Tibial nerve (tissue), 4 donors: Measurements from ENCODE around the gene NADK. TPM values are rescaled to one million over a fixed set of nuclear protein-coding genes. Genes with fewer than 3 reads are reported as not detected.

Experiments used
- DNase-seq, 2 donors: peaks; one replicate each; pipeline ENCODE4 v3.0.0-alpha.2; 2019; ENCODE audit warnings: low spot score in 2 of 2
- H3K27ac ChIP-seq, 4 donors: fragments of 200-600 bp; sonication (generic) in 3 of 4; one replicate each; pipeline ENCODE4 v1.5.1; 2017 to 2019; ENCODE audit warnings: mild to moderate bottlenecking in 1 of 4
- H3K27me3 ChIP-seq, 2 donors: fragments of 200-600 bp; sonication (generic) in 1 of 2; one replicate each; pipeline versions ENCODE4 v1.5.1 to v1.6.0; 2017 to 2019
- H3K36me3 ChIP-seq, 3 donors: fragments of 200-600 bp; sonication (generic); one replicate each; pipeline ENCODE4 v1.5.1; 2018 to 2019
- H3K4me1 ChIP-seq, 4 donors: fragments of 200-600 bp; sonication (generic) in 3 of 4; one replicate each; pipeline ENCODE4 v1.5.1; 2017 to 2019
- H3K4me3 ChIP-seq, 4 donors: fragments of 200-600 bp; sonication (generic) in 3 of 4; one replicate each; pipeline ENCODE4 v1.5.1; 2017 to 2019; ENCODE audit warnings: mild to moderate bottlenecking in 1 of 4, moderate library complexity in 1 of 4
- H3K9me3 ChIP-seq, 4 donors: fragments of 200-600 bp; sonication (generic) in 3 of 4; one replicate each; pipeline ENCODE4 v1.5.1; 2017 to 2019
- EP300 ChIP-seq, 2 donors: sonication (generic); formaldehyde crosslinking; IDR thresholded peaks; one replicate each; pipeline ENCODE4 v1.6.1; 2017; ENCODE audit warnings: antibody characterized with exemption in 2 of 2, mild to moderate bottlenecking in 1 of 2
- POLR2A ChIP-seq, 2 donors: fragments of 450-650 bp; IDR thresholded peaks; one replicate each; pipeline ENCODE4 v1.6.1; 2017; ENCODE audit warnings: antibody characterized with exemption in 2 of 2, mild to moderate bottlenecking in 2 of 2, moderate library complexity in 2 of 2
- WGBS, 2 donors: methylation state at CpG; one replicate each; pipeline ENCODE4 v1.1.5; 2018; 5-methylcytosine and 5-hydroxymethylcytosine counted together
- total RNA-seq, 4 donors: library from RNA; depleted of rRNA; stranded (reverse); fragments of >200 nt; gene quantifications; one replicate each; pipeline ENCODE4 v1.1.0, GENCODE V29; 2016
- TF ChIP-seq, protein P1 (sequence below), 5 experiments: fragments of 200-600 bp in 3 of 5; fragments of 450-650 bp in 2 of 5; sonication (generic) in 3 of 5; IDR thresholded peaks; one replicate each; pipeline ENCODE4 v1.5.1; 2016 to 2019; ENCODE audit warnings: antibody characterized with exemption in 5 of 5, mild to moderate bottlenecking in 3 of 5, moderate library complexity in 2 of 5

Gene NADK
- total RNA-seq, 4 donors from 2014 or later = 111 to 145 (median 119) TPM

DNA sequence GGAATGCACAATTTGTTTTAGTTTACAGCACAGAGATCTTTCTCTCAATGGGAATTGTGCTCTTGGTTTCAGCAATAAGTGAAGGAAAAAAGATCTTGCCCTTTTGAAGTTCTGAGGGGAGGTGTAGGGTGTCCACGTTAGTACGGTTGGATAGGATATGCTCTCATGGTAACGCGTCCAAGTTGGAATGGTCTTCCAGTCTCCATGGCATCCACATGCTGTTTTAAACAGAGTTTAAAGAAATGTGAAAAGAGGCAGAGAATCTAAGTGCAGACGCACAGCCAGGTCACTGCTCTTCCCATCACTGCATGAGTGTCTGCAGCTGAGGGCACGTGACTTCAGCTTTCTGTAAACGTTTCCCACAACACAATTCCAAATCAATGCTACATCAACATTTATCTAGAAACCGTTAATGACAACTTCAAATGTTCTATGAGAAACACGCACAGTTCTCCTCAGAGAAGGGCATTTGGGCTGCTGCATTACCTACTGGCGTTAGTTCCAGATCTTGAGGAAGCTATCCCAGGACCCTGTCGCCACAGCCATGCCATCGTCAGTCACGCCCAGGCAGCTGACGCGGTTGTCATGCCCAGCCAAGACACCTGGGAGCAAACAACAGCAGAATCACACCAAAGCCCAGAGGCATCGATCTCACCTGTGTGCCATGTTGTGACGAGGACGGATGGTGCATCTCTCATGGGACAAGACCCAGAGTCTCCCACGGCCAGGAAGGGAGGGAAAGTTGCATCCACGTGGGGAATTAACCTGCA is 8.8 kb upstream of the NADK start:
- peaks cover 0 to 32% (median 14%) of the 10 kb centered on the region in 4 donors for H3K4me1 ChIP-seq
- WGBS, 2 donors = 82 to 87% methylated on average over 20 of the region's 20 CpGs
- no peaks in the 10 kb centered on the region for H3K9me3 ChIP-seq
- no peaks in the 10 kb centered on the region for H3K27me3 ChIP-seq
- DNase-seq = no peak
- TF ChIP-seq EP300 (IDR thresholded peaks at IDR 0.05) = no peak
- TF ChIP-seq, protein P1, sequence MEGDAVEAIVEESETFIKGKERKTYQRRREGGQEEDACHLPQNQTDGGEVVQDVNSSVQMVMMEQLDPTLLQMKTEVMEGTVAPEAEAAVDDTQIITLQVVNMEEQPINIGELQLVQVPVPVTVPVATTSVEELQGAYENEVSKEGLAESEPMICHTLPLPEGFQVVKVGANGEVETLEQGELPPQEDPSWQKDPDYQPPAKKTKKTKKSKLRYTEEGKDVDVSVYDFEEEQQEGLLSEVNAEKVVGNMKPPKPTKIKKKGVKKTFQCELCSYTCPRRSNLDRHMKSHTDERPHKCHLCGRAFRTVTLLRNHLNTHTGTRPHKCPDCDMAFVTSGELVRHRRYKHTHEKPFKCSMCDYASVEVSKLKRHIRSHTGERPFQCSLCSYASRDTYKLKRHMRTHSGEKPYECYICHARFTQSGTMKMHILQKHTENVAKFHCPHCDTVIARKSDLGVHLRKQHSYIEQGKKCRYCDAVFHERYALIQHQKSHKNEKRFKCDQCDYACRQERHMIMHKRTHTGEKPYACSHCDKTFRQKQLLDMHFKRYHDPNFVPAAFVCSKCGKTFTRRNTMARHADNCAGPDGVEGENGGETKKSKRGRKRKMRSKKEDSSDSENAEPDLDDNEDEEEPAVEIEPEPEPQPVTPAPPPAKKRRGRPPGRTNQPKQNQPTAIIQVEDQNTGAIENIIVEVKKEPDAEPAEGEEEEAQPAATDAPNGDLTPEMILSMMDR (IDR thresholded peaks at IDR 0.05) = no peak
- no peak for TF ChIP-seq POLR2A (IDR thresholded peaks at IDR 0.05)
- no peak overlapping the region for H3K27ac ChIP-seq
- no peak overlapping the region for H3K4me3 ChIP-seq
- peaks cover 5 to 76% (median 47%) of the 10 kb centered on the region in 3 donors for H3K36me3 ChIP-seq

DNA sequence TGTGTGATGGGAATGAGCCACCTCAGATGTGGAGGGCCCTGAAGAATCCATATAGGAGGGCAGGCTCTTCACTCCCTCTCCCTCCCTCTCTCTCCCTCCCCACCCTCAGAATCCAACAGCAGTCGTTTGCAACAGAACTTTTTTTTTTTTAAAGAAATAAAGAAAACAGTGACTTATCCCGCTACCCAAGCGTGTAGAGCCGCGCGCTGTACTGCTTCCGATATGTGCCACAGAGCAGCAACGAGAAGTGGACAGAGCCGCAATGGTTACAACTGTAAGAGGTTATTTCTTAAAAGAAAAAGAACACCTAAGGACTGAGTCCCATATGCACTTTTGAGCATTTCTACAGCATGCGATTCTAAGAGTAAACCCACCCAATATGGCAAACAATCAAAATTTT is 7.4 kb upstream of the NADK start:
- Histone ChIP-seq H3K4me1 (peaks cover 0 to 46% (median 28%) of the 10 kb centered on the region in 4 donors), H3K4me3 (no peak overlapping the region), H3K27me3 (no peaks in the 10 kb centered on the region), H3K9me3 (no peaks in the 10 kb centered on the region), H3K27ac (no peak overlapping the region), H3K36me3 (peaks cover 5 to 62% (median 43%) of the 10 kb centered on the region in 3 donors)
- WGBS, 2 donors = 86 to 87% methylated on average over 10 of the region's 10 CpGs
- TF ChIP-seq, protein P1 (IDR thresholded peaks at IDR 0.05) = no peak
- TF ChIP-seq POLR2A (IDR thresholded peaks at IDR 0.05) (no peak), EP300 (IDR thresholded peaks at IDR 0.05) (no peak)
- DNase-seq = no peak

DNA sequence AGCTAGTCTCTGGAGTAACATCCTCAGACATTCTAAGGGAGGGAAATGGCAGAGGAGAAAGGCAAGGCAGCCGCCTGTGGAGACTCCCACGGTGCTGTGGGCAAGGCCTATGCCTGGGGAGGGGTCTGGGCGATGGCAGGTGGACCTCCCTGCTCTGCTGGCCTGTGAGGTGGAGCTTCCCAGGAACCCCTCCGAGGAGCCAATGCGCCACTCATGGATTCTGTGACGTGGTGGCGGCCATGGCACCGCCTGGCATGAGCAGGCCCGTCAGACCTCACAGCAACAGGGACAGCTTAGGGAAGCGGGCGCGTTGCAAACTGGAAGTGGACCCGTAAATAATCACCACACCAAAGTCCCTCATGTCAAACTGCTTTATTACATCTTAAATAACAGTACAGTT is 6.7 kb upstream of the NADK start:
- H3K27ac ChIP-seq = no peak overlapping the region
- 88 to 94% methylated on average over 9 to 13 of the region's 13 CpGs for WGBS, 2 donors
- no peak for DNase-seq

DNA sequence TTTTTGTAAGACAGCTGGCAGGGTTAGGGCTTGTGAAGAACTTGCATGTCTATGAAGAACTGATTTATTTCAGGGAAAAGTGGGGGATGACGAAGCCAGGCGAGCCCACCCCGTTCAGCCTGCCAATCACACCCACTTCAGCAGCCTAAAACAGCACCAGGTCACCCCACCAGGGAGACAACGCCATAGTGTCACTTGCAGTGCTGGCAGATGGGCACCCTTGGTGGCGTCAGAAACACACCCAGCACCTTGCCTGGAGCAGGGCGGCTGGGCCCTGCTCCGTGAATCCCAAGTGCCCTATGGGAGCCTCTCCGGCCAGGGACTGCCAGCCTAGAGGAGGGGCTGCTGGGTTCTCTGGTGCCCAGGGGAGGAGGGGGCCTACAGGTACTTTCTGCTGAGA is 5.0 kb upstream of the NADK start:
- H3K36me3 ChIP-seq = peaks cover 0 to 39% (median 26%) of the 10 kb centered on the region in 3 donors
- no peak overlapping the region for H3K4me3 ChIP-seq
- WGBS, 2 donors = 79 to 80% methylated on average over 8 of the region's 8 CpGs
- H3K4me1 ChIP-seq = peaks cover 0 to 59% (median 49%) of the 10 kb centered on the region in 4 donors
- no peaks in the 10 kb centered on the region for H3K9me3 ChIP-seq
- TF ChIP-seq EP300 (IDR thresholded peaks at IDR 0.05) = no peak
- TF ChIP-seq POLR2A (IDR thresholded peaks at IDR 0.05) = no peak
- TF ChIP-seq, protein P1 (IDR thresholded peaks at IDR 0.05) = no peak
- H3K27ac ChIP-seq = peak overlapping the region in 3 of 4 donors; percentile 34 to 96 (median 79)
- DNase-seq = no peak
- no peaks in the 10 kb centered on the region for H3K27me3 ChIP-seq

More for the DNA sequence above, 6.7 kb upstream of the NADK start:
- H3K27me3 ChIP-seq = no peaks in the 10 kb centered on the region
- no peak for TF ChIP-seq EP300 (IDR thresholded peaks at IDR 0.05)
- TF ChIP-seq, protein P1 (IDR thresholded peaks at IDR 0.05) = no peak
- no peak for TF ChIP-seq POLR2A (IDR thresholded peaks at IDR 0.05)
- H3K36me3 ChIP-seq = peaks cover 5 to 55% (median 36%) of the 10 kb centered on the region in 3 donors
- H3K4me3 ChIP-seq = no peak overlapping the region
- H3K4me1 ChIP-seq = peaks cover 0 to 53% (median 34%) of the 10 kb centered on the region in 4 donors
- H3K9me3 ChIP-seq = no peaks in the 10 kb centered on the region
